HepG2 (cell line): ENCODE measurements around the gene MNAT1.

Experiments used
- KLF13 ChIP-seq: sonication (generic); formaldehyde crosslinking; IDR thresholded peaks from 2 replicates; pipeline ENCODE4 v1.4.0; 2020; ENCODE audit warnings: mild to moderate bottlenecking, missing genetic modification reagents
- POLR2AphosphoS5 ChIP-seq: IDR thresholded peaks from 2 replicates; pipeline ENCODE4 v1.6.1; 2012; ENCODE audit warnings: low read depth, low read length
- SMAD9 ChIP-seq: sonication (generic); formaldehyde crosslinking; IDR thresholded peaks from 2 replicates; pipeline ENCODE4 v1.5.1; 2020; ENCODE audit warnings: mild to moderate bottlenecking, missing genetic modification reagents
- ZNF557 ChIP-seq: sonication (generic); formaldehyde crosslinking; IDR thresholded peaks from 2 replicates; pipeline ENCODE4 v1.4.0; 2020; ENCODE audit warnings: missing genetic modification reagents

DNA sequence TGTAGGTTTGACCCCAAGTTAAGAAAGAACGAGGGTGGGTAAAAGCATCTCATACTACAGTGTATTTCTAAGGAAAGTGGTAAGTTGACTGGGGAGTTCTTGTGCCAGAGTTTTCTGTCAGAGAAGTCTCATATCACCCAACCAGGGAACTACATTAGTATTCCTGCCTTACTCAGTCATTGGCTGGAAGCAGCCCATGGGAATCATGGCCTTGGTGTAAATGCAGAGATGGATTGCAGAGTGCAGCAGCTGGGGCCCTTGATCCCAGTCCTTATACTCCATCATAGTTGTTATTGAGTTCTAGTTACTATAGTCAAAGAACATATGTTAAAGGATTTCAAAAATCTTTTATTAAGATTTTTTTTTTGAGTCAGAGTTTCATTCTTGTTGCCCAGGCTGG is 105.8 kb downstream of the MNAT1 start:
- TF ChIP-seq SMAD9, result no peak
- no peak for TF ChIP-seq ZNF557
- TF ChIP-seq KLF13 (CRISPR knock-in tag), result no peak
- no peak for TF ChIP-seq POLR2AphosphoS5
